ENCODE measurements around the gene NSD2.

Gene NSD2

GRCh38 chr4:1937550-1937949, 66.4 kb downstream of the NSD2 start:
- H3K9me3 ChIP-seq (ENCODE audit: control insufficient read depth, low read length): no peaks in the 10 kb centered on the region
- no peak overlapping the region for H3K9ac ChIP-seq
- no peak overlapping the region for H3K4me3 ChIP-seq (ENCODE audit: low read depth, low read length)
- H3K4me1 ChIP-seq: no peaks in the 10 kb centered on the region
- H3K79me2 ChIP-seq: no peaks in the 10 kb centered on the region
- H3K27ac ChIP-seq: no peak overlapping the region
- no peak for TF ChIP-seq CTCF (IDR thresholded peaks at IDR 0.05)
- H2AFZ ChIP-seq: no peak overlapping the region
- no peak overlapping the region for H3K4me2 ChIP-seq (ENCODE audit: low read length)
- no peaks in the 10 kb centered on the region for H3K27me3 ChIP-seq (ENCODE audit: control insufficient read depth, insufficient read depth, low read length)
- no peaks in the 10 kb centered on the region for H3K36me3 ChIP-seq (ENCODE audit: control insufficient read depth, insufficient read depth, low read length)

- no peak overlapping the region for H2AFZ ChIP-seq
- no peak for TF ChIP-seq CTCF (IDR thresholded peaks at IDR 0.05)
- H3K27ac ChIP-seq: no peak overlapping the region
- H3K4me1 ChIP-seq: no peaks in the 10 kb centered on the region
- no peaks in the 10 kb centered on the region for H3K36me3 ChIP-seq (ENCODE audit: control insufficient read depth, insufficient read depth, low read length)
- no peak overlapping the region for H3K4me2 ChIP-seq (ENCODE audit: low read length)
- no peaks in the 10 kb centered on the region for H3K27me3 ChIP-seq (ENCODE audit: control insufficient read depth, insufficient read depth, low read length)
- no peaks in the 10 kb centered on the region for H3K79me2 ChIP-seq
- H3K9me3 ChIP-seq (ENCODE audit: control insufficient read depth, low read length): no peaks in the 10 kb centered on the region
- no peak overlapping the region for H3K9ac ChIP-seq
- H3K4me3 ChIP-seq (ENCODE audit: low read depth, low read length): no peak overlapping the region
Observed at GRCh38 chr4:1938027-1938426, 66.8 kb downstream of the NSD2 start.

GRCh38 chr4:1939664-1940509, 68.7 kb downstream of the NSD2 start:
- H3K36me3 ChIP-seq (ENCODE audit: control insufficient read depth, insufficient read depth, low read length): no peaks in the 10 kb centered on the region

GRCh38 chr4:1940566-1940965, 69.4 kb downstream of the NSD2 start:
- Histone ChIP-seq H3K9ac (no peak overlapping the region), H3K4me1 (no peaks in the 10 kb centered on the region), H3K4me3 (ENCODE audit: low read depth, low read length) (no peak overlapping the region), H3K79me2 (no peaks in the 10 kb centered on the region), H3K27ac (peak overlapping the region; percentile 32), H3K27me3 (ENCODE audit: control insufficient read depth, insufficient read depth, low read length) (no peaks in the 10 kb centered on the region), H2AFZ (no peak overlapping the region), H3K36me3 (ENCODE audit: control insufficient read depth, insufficient read depth, low read length) (no peaks in the 10 kb centered on the region), H3K9me3 (ENCODE audit: control insufficient read depth, low read length) (no peaks in the 10 kb centered on the region), H3K4me2 (ENCODE audit: low read length) (no peak overlapping the region)
- TF ChIP-seq CTCF (IDR thresholded peaks at IDR 0.05): no peak

More at GRCh38 chr4:1939664-1940509, 68.7 kb downstream of the NSD2 start:
- no peak for TF ChIP-seq CTCF (IDR thresholded peaks at IDR 0.05)
- no peak overlapping the region for H3K4me3 ChIP-seq (ENCODE audit: low read depth, low read length)
- H3K9me3 ChIP-seq (ENCODE audit: control insufficient read depth, low read length): no peaks in the 10 kb centered on the region
- no peaks in the 10 kb centered on the region for H3K4me1 ChIP-seq
- no peak overlapping the region for H3K4me2 ChIP-seq (ENCODE audit: low read length)
- no peak overlapping the region for H3K9ac ChIP-seq
- no peaks in the 10 kb centered on the region for H3K79me2 ChIP-seq
- H3K27ac ChIP-seq: peak overlapping the region; percentile 32
- no peaks in the 10 kb centered on the region for H3K27me3 ChIP-seq (ENCODE audit: control insufficient read depth, insufficient read depth, low read length)
- H2AFZ ChIP-seq: no peak overlapping the region

GRCh38 chr4:1943928-1944327, 72.7 kb downstream of the NSD2 start:
- Histone ChIP-seq H3K79me2 (no peaks in the 10 kb centered on the region), H3K36me3 (ENCODE audit: control insufficient read depth, insufficient read depth, low read length) (no peaks in the 10 kb centered on the region), H3K27me3 (ENCODE audit: control insufficient read depth, insufficient read depth, low read length) (no peaks in the 10 kb centered on the region), H3K4me1 (no peaks in the 10 kb centered on the region), H2AFZ (no peak overlapping the region), H3K4me2 (ENCODE audit: low read length) (no peak overlapping the region), H3K4me3 (ENCODE audit: low read depth, low read length) (no peak overlapping the region), H3K27ac (no peak overlapping the region), H3K9me3 (ENCODE audit: control insufficient read depth, low read length) (no peaks in the 10 kb centered on the region), H3K9ac (no peak overlapping the region)
- TF ChIP-seq CTCF (IDR thresholded peaks at IDR 0.05): no peak

Data from parathyroid adenoma (tissue), 2 donors.